ENCODE measurements around the gene NELL2. TPM values are rescaled to one million over a fixed set of nuclear protein-coding genes. Genes with fewer than 3 reads are reported as not detected.
A peak's percentile ranks its signal among the peaks of the same experiment; 100 is the strongest.

Gene NELL2
- total RNA-seq, 1 donor from 2014 or later = 0.50 TPM

GRCh38 chr12:44519931-44520330, 356.2 kb downstream of the NELL2 start:
- intact Hi-C loops (cut with micrococcal nuclease) = no loop called here
- ATAC-seq = no peak
- DNase-seq = no peak

- DNase-seq (no peak), ATAC-seq (no peak)
- intact Hi-C loops (cut with micrococcal nuclease) = no loop called here
Measured at GRCh38 chr12:44511289-44511688, 364.8 kb downstream of the NELL2 start.

GRCh38 chr12:44510510-44510909, 365.6 kb downstream of the NELL2 start:
- DNase-seq (no peak), ATAC-seq (no peak)
- intact Hi-C loops (cut with micrococcal nuclease) = no loop called here

- intact Hi-C loops (cut with micrococcal nuclease) = no loop called here
- DNase-seq = no peak
- no peak for ATAC-seq
Measured at GRCh38 chr12:44510076-44510475, 366.0 kb downstream of the NELL2 start.

GRCh38 chr12:44509471-44509870, 366.6 kb downstream of the NELL2 start:
- intact Hi-C loops (cut with micrococcal nuclease) = no loop called here
- DNase-seq (no peak), ATAC-seq (no peak)

- ATAC-seq = no peak
- intact Hi-C loops (cut with micrococcal nuclease) = no loop called here
Measured at GRCh38 chr12:44507461-44507860, 368.7 kb downstream of the NELL2 start.

GRCh38 chr12:44504799-44505198, 371.3 kb downstream of the NELL2 start:
- no peak for DNase-seq
- ATAC-seq = no peak
- intact Hi-C loops (cut with micrococcal nuclease) = no loop called here

More at GRCh38 chr12:44507461-44507860, 368.7 kb downstream of the NELL2 start:
- DNase-seq = no peak

- intact Hi-C loops (cut with micrococcal nuclease) = no loop called here
- ATAC-seq (no peak), DNase-seq (no peak)
Measured at GRCh38 chr12:44503329-44503728, 372.8 kb downstream of the NELL2 start.

GRCh38 chr12:44502681-44503080, 373.4 kb downstream of the NELL2 start:
- intact Hi-C loops (cut with micrococcal nuclease) = no loop called here
- DNase-seq (no peak), ATAC-seq (no peak)

- intact Hi-C loops (cut with micrococcal nuclease) = no loop called here
- ATAC-seq (no peak), DNase-seq (peak; percentile 27)
Measured at GRCh38 chr12:44500423-44500822, 375.7 kb downstream of the NELL2 start.

- ATAC-seq (no peak), DNase-seq (no peak)
- intact Hi-C loops (cut with micrococcal nuclease) = no loop called here
Measured at GRCh38 chr12:44497044-44497443, 379.1 kb downstream of the NELL2 start.

GRCh38 chr12:44490181-44490580, 385.9 kb downstream of the NELL2 start:
- DNase-seq (no peak), ATAC-seq (no peak)
- intact Hi-C loops (cut with micrococcal nuclease) = no loop called here

- DNase-seq = no peak
- ATAC-seq = no peak
- intact Hi-C loops (cut with micrococcal nuclease) = no loop called here
Measured at GRCh38 chr12:44488180-44488579, 387.9 kb downstream of the NELL2 start.

GRCh38 chr12:44484862-44485261, 391.3 kb downstream of the NELL2 start:
- intact Hi-C loops (cut with micrococcal nuclease) = no loop called here
- DNase-seq (no peak), ATAC-seq (no peak)

- ATAC-seq = no peak
- intact Hi-C loops (cut with micrococcal nuclease) = no loop called here
Measured at GRCh38 chr12:44477331-44477980, 398.7 kb downstream of the NELL2 start.

GRCh38 chr12:44476683-44477082, 399.4 kb downstream of the NELL2 start:
- DNase-seq (no peak), ATAC-seq (no peak)
- intact Hi-C loops (cut with micrococcal nuclease) = no loop called here

More at GRCh38 chr12:44477331-44477980, 398.7 kb downstream of the NELL2 start:
- no peak for DNase-seq

- intact Hi-C loops (cut with micrococcal nuclease) = no loop called here
- no peak for DNase-seq
- no peak for ATAC-seq
Measured at GRCh38 chr12:44465139-44465538, 411.0 kb downstream of the NELL2 start.

- DNase-seq (no peak), ATAC-seq (no peak)
- intact Hi-C loops (cut with micrococcal nuclease) = no loop called here
Measured at GRCh38 chr12:44464180-44464579, 411.9 kb downstream of the NELL2 start.

- DNase-seq (no peak), ATAC-seq (no peak)
- intact Hi-C loops (cut with micrococcal nuclease) = no loop called here
Measured at GRCh38 chr12:44462729-44463128, 413.4 kb downstream of the NELL2 start.

GRCh38 chr12:44460261-44460660, 415.9 kb downstream of the NELL2 start:
- intact Hi-C loops (cut with micrococcal nuclease) = no loop called here
- ATAC-seq = no peak
- DNase-seq = no peak

- ATAC-seq (no peak), DNase-seq (no peak)
- intact Hi-C loops (cut with micrococcal nuclease) = no loop called here
Measured at GRCh38 chr12:44459569-44459968, 416.5 kb downstream of the NELL2 start.

All from left ventricle myocardium superior (tissue), 1 donor.